HG03442 (cell line): ENCODE results near the gene CPNE2.
"Not testable (repeated sequence)": the region's sequence is repeated elsewhere in the genome, so short reads cannot be mapped to it uniquely, and the experiment has no call there.

Source experiments
- ATAC-seq: cut with Tn5 transposase; IDR thresholded peaks from one replicate; pipeline ENCODE4 v1.9.1; 2021; ENCODE audit warnings: mild to moderate bottlenecking, moderate library complexity; ENCODE audit not compliant: unreplicated experiment

The CPNE2 gene

GRCh38 chr16:57069053-57069452 lies 23.3 kb upstream of the CPNE2 start:
- ATAC-seq, result no peak

GRCh38 chr16:57069635-57070370 lies 22.6 kb upstream of the CPNE2 start:
- ATAC-seq, result no peak

DNA sequence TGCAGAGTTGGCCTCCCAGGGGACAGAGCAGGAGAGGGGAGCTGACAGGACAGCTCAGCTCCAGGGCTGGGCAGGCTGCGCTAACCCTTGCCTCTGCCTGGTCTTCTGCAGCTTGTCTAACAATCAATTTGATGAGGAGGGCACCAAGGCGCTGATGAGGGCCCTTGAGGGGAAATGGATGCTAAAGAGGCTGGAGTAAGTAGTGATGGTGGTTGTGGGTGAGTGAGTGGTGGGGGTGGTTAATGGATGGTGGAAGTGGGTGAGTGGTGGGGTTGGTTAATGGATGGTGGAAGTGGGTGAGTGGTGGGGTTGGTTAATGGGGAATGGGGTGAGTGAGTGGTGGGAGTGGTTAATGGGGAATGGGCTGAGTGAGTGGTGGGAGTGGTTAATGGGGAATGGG lies 22.0 kb upstream of the CPNE2 start:
- no peak for ATAC-seq

DNA sequence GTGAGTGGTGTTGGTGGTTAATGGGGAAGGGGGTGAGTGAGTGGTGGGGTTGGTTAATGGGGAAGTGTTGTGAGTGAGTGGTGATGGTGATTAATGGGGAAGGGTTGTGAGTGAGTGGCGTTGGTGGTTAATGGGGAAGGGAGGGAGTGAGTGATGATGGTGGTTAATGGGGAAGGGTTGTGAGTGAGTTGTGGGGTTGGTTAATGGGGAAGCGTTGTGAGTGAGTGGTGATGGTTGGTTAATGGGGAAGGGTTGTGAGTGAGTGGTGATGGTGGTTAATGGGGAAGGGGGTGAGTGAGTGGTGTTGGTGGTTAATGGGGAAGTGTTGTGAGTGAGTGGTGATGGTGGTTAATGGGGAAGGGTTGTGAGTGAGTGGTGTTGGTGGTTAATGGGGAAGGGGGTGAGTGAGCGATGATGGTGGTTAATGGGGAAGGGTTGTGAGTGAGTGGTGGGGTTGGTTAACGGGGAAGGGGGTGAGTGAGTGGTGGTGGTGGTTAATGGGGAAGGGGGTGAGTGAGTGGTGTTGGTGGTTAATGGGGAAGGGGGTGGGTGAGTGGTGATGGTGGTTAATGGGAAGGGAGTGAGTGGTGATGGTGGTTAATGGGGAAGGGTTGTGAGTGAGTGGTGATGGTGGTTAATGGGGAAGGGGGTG lies 21.2 kb upstream of the CPNE2 start:
- ATAC-seq, result not testable (repeated sequence)

- ATAC-seq, result no peak
Observed at GRCh38 chr16:57071831-57072582, 20.4 kb upstream of the CPNE2 start.

- ATAC-seq, result no peak
Observed at GRCh38 chr16:57072616-57073275, 19.6 kb upstream of the CPNE2 start.

GRCh38 chr16:57077714-57078113 lies 14.7 kb upstream of the CPNE2 start:
- no peak for ATAC-seq

- ATAC-seq, result no peak
Observed at GRCh38 chr16:57081744-57082143, 10.6 kb upstream of the CPNE2 start.

- no peak for ATAC-seq
Observed at GRCh38 chr16:57082664-57083063, 9.7 kb upstream of the CPNE2 start.

GRCh38 chr16:57083485-57084126 lies 8.8 kb upstream of the CPNE2 start:
- no peak for ATAC-seq

DNA sequence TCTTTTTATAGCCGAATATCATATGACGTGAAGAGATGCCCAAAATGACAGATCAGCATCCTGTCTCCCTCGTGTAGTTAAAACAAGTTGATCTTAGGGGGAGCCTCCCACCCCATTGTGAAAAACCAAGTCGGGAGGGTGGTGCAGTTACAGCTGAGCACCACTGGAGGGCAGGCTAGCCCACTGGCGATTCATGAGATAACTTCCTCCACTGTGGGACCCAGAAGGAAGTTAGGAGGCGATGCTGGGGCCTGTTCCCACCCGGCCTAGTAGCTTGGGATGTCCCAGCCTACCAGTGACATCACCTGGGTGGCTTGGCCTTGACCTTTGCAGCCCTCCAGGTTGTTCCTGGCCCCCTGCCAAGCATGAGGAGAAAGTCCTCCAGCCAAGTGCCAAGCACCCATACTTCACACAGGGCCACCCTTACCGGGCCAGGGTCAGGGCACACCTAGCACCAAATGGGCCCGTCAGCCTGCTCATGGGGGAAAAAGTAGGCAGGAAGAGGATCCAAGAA lies 8.1 kb upstream of the CPNE2 start:
- ATAC-seq, result peak; percentile 54

DNA sequence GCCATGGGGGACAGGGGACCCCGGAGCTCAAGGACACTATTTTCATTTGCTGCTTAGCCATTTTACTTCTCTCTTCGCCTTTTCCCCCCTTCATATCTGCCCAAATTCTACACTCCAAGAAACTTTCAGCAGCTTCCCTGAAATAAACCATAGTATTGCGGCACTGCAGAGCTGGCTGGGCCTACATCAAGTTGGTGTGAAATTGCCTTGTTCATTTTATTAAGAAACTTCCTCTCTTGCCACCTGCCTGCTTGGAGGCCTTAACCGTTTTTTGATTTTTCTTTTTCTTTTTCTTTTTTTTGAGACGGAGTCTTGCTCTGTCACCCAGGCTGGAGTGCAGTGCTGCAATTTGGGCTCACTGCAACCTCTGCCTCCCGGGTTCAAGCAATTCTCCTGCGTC lies 7.4 kb upstream of the CPNE2 start:
- no peak for ATAC-seq

GRCh38 chr16:57087003-57087402 lies 5.4 kb upstream of the CPNE2 start:
- no peak for ATAC-seq

DNA sequence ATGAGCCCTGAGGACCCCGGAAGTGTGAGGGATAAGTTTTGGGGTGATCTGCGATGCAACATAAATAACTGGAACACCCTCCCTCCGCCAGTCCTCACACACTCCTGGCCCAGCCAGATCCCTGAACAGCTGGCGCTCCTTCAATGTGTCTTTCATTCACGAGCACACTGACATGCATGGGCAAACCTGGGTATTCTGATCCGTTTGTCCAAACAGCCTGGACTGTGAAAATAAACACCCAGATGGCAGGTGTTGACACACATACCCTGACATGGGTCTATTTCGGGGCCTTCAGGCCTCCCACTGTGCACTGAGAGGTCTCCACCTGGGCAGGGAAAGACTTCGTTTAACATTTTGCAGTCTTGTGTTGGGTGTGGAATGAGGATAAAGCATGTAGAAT lies 3.0 kb upstream of the CPNE2 start:
- ATAC-seq, result no peak

DNA sequence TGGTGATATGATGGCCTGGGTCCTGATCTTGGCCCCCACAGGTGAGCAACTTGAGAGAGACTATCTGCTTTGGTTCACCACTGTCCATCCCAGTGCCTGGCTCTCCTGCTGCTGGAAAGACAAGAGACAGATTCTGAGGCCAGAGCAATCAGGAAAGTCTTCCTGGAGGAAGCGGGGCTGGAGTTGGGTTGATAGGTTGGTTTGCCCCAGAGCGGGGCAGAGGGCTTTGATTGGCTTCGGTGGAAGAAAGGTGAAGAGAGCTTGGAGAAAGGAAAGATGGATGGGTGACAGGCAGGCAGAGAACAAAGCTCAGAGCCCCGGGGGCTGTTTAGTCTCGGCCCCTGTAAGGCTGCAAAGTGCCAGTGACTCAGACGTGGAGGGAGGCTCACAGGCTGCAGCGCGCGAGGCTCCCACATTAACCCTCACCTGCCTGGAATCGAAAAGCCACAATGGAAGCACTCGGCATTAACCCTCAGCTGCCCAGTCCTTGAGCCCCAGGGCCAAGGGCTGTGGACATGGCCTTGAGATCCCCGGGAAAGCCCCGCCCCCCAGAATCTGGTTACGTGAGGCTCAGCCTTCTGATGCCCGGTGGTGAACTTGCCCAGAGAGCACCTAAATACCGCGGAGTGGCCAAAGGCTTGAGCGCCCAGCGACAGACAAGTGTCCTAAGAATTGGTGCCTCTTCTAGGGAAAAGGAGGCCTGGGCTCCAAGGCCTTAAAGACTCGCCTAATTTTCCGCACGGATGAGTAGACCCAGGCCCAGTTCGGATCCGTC lies 996 bp upstream of the CPNE2 start:
- no peak for ATAC-seq

GRCh38 chr16:57092786-57093411 lies 516 bp downstream of the CPNE2 start:
- peak; percentile 35 for ATAC-seq

DNA sequence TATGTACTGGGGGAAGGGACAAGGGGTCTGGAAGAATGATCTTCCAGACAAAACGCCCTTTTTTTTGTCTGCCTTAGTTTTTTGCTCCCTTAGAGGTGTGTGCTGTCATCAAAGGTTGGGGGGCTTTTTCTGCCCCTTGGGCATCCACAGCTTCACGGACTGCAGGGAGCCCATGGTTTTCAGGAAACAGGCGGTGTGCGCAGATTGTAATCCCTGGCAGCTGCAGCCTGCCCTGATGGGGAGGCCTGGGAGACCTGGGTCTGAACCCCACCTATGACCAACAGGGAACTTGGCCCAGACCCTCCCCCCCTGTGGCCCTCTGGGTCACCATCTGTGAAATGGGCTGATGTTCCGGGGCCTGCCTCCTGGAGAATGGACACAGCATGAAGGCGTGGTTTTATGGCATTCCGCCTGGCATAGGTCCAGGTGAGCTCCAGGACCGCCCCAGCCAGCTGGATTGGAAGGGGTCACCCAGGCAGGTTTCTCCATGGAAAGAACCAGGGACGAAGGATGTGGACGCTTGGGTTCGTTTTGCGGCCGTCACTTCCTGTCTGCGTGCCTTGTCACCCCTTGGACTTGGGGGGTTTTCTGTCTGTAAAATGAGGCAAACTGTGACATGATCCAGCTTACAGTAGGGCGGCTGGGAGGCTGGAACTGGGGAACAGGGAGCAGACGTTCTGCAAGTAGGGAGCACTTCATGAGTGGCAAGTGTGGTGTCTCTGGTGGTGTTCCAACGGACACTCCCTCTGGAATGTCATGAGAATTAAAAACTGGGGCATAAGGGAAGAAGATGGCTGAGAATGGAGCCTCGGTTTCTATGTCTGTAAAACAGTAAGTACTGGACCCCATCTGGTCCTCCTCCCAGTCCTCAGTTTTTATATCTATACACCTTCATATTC lies 1.5 kb downstream of the CPNE2 start:
- ATAC-seq, result no peak

DNA sequence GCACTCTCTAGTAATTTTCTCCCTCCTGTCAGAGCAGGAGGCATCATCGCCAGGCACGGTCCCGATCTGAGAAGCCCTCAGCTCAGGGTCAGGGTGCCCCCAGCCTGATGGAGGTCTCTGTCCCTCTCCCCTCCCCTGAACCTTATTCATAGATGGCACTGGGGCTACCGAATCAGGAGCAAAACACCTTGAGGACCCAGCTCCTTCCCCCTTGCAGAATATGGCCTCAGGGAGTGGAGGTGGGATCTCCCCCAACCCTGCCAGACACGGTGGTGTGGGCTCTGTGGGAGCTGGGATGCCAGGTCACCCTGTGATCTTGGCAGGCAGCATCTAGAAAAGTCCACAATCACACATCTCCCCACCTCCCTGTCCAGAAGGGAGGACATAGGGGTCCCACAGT lies 2.5 kb downstream of the CPNE2 start:
- ATAC-seq, result no peak

DNA sequence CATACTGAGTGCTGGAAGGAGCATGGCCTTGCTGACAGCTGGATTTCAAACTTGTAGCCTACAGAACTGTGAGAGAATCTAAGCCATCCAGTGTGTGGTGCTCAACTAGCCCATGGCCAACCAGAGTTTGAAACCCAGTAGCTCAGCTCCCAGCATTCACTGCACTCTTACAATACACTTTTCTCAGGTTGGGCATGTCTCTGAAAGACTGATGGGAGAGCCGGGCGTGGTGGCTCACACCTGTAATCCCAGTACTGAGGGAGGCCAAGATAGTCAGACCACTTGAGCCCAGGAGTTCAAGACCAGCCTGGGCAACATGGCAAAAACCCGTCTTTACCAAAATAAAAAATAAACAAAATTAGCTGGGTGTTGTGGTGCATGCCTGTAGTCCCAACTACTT lies 3.8 kb downstream of the CPNE2 start:
- no peak for ATAC-seq
